Embryonic facial prominence (tissue), 1 donor: ENCODE results near the gene HAUS6.
"Not testable (repeated sequence)": the region's sequence is repeated elsewhere in the genome, so short reads cannot be mapped to it uniquely, and the experiment has no call there.

Experiments used
- DNase-seq: peaks from one replicate; pipeline ENCODE4 v3.0.0-alpha.2; 2016; ENCODE audit errors: extremely low spot score

HAUS6 gene, protein sequence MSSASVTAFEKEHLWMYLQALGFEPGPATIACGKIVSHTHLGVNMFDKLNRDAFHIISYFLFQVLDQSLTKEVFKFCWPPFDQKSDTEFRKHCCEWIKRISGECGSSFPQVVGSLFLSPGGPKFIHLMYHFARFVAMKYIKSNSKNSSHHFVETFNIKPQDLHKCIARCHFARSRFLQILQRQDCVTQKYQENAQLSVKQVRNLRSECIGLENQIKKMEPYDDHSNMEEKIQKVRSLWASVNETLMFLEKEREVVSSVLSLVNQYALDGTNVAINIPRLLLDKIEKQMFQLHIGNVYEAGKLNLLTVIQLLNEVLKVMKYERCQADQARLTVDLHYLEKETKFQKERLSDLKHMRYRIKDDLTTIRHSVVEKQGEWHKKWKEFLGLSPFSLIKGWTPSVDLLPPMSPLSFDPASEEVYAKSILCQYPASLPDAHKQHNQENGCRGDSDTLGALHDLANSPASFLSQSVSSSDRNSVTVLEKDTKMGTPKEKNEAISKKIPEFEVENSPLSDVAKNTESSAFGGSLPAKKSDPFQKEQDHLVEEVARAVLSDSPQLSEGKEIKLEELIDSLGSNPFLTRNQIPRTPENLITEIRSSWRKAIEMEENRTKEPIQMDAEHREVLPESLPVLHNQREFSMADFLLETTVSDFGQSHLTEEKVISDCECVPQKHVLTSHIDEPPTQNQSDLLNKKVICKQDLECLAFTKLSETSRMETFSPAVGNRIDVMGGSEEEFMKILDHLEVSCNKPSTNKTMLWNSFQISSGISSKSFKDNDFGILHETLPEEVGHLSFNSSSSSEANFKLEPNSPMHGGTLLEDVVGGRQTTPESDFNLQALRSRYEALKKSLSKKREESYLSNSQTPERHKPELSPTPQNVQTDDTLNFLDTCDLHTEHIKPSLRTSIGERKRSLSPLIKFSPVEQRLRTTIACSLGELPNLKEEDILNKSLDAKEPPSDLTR

DNA sequence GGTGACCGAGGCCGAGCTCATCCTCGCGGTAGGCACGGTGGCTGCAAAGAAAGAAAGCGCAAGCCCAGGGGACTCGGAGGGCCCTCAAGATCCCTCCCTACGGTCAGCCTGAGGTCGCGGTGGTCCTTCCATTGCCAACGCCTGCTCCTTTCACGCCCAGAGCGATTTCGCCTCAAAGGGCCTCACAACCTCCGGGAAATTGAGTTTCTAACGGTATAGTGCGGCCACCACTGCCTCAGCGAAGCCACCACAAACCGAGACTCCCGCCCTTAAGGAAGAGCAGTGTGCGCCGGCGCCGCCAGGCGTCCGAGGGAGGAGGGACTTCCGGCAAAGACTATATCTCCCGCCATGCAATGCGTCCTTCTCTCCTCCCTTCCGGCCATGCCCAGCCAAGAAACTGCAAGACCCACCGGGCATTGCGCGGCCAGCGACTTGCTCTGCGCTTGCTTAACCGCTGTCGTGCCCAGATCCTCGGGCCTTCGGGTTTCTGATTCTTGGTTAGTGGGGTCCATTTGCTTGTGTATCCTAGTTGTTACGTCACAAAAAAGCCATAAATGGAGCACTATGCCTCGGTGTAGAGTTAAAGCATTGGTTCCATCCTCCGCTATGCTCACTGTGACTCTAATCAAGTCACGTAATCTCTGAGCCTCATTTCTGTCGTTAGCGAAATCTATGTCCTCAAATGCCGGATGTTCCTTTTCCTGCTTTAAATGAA, at the start of gene HAUS6:
Gene HAUS6 (minus strand): TSS at position 274 of the 715 bp plus-strand sequence. CDS start 253 bp downstream, at position 21.
- DNase-seq = peak; percentile 95

DNA sequence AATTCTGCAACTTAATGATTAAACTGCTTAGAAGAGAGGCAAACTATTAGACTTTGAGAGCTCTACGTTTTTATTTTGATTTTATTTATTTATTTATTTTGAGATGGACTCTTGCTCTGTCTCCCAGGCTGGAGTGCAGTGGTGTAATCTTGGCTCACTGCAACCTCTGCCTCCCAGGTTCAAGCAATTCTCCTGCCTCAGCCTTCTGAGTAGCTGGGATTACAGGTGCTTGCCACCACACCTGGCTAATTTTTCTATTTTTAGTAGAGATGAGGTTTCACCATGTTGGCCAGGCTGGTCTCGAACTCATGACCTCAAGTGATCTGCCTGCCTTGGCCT, 49.4 kb upstream of the HAUS6 start:
- not testable (repeated sequence) for DNase-seq

DNA sequence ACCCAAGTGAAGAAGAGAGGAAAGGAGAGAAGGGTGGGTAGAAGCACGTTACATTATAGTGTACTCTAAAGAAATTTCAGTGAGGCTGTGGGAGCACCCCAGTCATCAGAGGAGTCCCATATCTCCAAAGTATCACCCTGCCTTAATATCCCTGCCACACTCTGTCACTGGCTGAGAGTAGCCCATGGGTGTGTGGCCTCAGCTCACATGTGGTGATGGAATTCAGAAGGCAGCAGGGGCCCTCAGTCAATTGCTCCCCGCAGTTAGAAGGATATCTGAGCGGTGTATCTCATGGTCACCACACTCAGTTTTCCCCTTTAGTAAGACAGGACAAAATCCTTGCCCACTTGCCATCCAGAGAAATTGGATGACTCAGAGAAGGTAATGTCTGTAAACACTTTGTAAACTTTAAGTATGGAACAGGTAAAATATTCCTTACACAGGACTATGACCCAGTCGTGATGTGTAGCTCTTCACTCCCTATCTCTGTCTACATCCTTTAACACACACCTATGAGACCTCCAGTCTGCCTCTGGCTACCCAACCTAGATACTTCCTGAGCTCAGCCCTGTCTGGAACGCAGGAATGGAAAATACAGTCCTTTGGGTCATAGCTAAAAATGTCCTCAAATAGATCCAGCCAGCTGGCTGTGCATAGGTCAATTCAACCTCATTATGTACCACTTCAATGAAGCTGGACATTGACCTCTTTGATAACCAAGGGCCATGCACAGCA, 48.9 kb upstream of the HAUS6 start:
- DNase-seq = no peak

DNA sequence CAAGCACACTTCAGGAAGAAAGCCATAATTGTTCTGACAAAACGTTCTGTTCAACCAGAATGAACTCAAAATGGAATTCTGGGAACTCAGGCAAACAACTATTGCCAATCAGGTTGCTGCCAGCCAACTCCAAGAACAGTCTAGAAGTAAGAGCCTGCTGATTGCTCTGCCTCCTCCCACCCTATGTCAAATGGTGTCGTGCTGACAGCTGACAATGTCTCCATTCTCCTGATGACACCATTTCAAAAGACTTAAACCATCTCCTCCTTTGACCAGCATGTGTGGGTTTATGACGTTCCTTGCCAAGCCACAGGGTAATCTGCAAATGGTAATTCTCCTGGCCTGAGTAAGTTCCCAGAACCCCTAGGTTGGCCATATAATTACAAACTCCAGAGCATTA, 46.5 kb upstream of the HAUS6 start:
- no peak for DNase-seq

DNA sequence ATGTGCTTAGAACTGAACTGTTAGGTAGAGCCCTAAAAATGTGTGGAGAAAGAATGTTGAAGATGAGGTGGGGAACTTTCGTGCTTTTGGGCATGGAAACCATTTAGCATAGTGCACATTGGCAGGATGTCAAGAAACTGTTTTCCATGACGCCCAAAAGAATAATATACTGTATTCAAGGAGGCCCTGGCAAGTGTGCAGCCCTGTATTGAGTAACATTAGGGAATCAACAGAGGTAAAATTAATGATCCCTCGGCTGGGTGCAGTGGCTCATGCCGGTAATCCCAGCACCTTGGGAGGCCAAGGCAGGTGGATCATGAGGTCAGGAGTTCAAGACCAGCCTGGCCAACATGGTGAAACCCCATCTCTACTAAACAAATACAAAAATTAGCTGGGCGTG, 45.5 kb upstream of the HAUS6 start:
- DNase-seq = no peak

DNA sequence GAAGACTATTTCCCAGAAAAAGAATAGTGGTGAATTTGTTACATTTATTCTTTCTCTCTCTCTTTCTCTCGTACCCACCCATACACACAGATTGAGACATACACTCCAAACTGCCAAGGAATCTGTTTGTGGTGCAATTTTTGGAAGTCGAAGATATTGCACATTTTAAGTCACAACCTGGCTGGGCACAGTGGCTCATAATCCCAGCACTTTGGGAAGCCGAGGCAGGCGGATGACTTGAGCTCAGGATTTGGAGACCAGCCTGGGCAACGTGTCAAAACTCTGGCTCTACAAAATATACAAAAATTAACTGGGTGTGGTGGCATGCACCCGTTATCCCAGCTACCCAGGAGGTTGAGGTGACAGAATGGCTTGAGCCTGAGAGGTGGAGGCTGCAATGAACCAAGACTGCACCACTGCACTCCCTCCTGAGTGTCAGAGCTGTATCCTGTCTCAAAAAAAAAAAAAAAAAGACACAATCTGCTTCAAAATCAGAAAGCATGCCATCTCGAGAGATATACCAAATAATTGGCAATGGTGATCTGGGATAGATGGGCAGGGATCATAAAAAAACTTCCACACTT, 43.8 kb upstream of the HAUS6 start:
- DNase-seq = no peak

DNA sequence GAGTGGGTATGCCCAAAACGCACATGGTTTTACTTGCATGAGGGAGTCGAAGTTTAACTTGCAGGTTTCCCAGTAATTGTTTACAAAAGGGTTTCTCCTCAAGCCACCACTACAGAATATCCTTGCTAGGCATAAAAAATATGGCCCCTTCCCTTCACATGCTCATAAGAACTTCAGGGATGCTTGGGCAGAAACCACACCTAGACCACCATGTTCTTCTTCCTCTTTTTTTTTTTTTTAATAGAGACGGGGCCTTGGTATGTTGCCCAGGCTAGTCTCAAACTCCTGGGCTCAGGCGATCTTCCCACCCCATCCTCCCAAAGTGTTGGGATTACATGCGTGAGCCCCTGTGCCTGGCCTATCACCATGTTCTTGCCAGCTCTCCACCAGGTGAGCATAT, 43.2 kb upstream of the HAUS6 start:
- no peak for DNase-seq

DNA sequence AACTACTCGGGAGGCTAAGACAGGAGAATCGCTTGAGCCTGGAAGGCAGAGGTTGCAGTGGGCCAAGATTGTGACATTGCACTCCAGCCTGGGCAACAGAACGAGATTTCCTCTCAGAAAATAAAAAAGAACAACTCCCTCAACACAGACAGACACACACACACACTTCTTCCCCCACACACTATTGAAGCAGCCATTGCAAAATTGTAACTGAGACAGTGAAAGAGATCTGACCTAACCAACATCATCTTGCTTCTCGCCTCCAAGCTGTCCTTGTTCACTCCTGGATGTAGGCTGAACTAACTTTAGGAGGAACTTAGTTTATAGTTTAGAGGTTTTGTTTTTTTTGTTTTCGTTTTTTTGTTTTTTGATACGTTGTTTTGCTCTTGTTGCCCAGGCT, 37.6 kb upstream of the HAUS6 start:
- no peak for DNase-seq

DNA sequence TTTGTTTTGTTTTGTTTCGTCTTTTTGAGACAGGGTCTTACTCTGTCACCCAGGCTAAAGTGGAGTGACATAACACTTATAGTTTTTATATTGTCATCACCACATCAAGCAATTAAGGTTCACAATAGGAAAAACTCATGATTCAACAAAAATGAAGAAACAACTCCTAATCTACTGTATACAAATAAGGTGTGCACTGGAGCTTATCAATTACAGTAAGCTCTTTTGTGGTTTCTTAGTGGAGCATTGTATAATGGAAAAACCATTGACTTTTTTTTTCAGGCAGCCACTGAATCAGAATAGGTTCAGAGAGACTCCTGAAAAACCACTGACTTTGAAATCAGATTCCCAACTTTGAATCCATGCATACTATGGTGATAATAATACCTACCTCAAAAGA, 35.4 kb upstream of the HAUS6 start:
- no peak for DNase-seq

DNA sequence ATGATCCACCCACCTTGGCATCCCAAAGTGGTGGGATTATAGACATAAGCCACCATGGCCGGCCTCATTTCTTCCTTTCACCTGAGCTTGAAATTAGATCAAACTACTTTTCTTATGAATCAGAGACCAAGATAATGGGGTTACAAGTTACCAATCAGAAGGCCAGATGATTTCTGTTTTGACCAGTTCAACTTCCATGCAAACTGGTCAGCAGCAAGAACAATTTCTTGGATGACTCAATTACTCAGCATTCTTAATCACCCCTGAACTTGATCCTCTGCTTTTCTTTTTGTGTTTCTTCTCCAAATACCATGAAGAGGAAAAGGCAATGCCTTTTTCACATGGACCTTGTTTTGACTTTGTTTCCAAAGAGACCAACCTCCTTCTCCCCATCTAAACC, 34.6 kb upstream of the HAUS6 start:
- no peak for DNase-seq

DNA sequence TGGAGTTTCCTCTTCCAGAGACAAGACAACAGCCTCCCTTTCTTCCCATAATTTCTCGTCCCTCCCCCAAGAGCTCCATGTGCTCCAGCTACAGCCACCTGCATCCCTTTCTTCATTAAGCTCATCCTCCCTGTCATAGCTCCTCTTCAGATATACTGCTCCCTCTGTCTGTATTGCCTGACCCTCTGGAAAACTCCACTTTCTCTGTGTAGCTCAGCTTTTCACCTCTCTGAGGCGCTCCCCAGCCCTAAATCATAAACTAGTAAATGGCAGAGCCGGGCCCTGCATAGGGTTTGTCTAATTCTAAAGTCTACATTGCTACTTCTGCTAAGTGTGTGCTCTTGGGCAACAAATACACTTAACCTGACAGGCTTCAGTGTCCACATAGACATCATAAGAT, 33.4 kb upstream of the HAUS6 start:
- DNase-seq = no peak

DNA sequence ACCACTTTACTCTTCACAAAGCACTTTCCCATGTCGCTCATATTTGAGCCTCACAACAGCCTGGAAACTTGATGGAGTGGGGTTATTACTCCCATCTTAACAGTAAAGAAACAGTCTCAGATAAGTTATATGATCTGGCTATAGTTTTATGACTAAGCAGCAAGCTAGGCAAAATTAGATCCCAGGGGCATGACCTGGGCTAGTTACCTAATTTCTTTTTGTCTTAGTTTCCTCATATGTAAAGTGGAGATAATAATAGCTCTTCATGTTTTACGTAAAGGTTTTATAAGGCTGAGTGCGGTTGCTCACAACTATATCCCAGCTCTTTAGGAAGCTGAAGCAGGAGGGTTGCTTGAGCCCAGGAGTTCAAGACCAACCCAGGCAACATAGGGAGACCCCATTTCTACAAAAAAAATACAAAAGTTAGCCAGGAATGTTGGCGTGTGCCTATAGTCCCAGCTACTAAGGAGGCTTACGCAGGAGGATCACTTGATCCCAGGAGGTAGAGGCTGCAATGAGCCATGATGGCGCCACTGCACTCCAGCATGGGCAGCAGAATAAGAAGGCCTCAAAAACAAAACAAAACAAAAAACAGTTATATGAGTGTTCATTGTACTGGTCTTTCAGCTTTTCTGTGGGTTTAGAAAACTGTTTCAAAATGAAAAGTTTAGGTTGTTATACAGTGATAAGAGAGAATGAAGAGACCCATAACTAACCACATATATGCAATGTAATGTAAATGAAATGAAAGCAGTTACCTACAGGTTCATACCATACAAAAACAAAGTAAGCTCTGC, 31.0 kb upstream of the HAUS6 start:
- no peak for DNase-seq

DNA sequence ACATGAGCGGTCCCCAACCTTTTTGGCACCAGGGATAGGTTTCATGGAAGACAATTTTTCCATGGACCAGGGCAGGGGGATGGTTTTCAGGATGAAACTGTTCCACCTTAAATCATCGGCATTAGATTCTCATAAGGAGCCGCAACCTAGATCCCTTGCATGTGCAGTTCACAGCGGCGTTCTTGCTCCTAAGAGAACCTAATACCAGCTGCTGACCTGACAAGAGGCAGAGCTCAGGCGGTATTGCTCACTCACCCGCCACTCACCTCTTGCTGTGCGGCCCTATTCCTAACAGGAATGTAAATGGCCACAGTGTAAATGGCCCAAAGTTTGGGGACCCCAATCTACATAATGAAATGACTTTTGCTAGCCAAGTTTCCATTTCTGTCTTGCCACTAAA, 27.7 kb upstream of the HAUS6 start:
- no peak for DNase-seq

DNA sequence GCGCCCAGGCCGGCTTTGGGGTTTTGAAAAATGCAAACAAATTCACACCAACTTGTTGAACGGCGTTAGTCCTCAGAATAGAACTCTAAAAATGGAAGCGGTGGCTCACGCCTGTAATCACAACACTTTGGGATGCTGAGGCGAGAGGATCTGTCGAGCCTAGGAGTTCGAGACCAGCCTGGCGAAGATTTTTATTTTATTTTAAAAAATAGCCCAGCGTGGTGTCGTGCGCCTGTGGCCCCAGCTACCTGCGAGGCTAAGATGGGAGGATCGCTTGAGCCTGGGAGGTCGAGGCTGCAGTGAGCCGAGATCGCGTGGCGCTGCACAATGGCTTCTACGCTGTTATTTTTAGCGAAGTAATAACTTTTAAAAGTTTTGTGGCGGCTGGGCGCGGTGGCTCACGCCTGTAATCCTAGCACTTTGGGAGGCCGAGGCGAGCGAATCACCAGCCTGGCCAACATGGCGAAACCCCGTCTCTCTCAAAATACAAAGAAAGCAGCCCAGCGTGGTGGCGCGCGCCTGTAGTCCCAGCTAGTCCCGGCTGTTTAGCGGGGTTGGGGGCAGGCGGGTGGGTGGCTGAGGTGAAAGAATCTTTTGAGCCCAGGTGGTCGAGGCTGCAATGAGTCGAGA, 25.3 kb upstream of the HAUS6 start:
- no peak for DNase-seq

DNA sequence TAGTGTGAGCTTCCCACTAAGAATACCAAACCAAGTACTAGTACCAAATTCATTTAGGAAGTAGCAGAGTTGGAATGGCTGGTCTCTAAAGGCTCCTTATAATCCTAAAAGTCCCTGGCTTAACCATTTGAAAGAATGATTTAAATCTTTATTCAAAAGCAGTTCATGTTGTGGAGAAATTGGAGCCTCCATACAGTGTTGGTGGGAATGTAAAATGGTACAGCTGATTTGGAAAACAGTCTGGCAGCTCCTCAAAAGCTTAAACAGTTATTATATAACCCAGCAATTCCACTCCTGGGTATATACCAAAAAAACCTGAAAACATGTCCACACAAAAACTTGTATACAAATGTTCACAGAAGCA, 21.7 kb upstream of the HAUS6 start:
- DNase-seq = no peak

DNA sequence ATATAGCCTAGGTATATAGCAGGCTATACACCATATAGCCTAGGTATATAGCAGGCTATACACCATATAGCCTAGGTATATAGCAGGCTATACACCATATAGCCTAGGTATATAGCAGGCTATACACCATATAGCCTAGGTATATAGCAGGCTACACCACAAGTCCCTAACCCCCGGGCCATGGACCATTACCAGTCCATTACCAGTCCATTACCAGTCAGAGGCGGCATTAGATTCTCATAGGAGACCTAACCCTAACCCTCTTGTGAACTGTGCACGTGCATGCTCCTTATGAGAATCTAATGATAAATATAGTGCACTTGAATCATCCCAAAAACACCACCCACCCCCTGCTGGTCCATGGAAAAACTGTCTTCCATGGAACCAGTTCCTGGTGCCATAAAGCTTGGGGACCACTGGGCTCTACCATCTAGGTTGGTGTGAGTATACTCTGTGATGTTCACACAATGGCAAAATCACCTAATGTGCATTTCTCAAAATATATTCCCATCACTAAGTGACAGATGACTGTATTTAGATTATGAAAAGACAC, 19.9 kb upstream of the HAUS6 start:
- no peak for DNase-seq

DNA sequence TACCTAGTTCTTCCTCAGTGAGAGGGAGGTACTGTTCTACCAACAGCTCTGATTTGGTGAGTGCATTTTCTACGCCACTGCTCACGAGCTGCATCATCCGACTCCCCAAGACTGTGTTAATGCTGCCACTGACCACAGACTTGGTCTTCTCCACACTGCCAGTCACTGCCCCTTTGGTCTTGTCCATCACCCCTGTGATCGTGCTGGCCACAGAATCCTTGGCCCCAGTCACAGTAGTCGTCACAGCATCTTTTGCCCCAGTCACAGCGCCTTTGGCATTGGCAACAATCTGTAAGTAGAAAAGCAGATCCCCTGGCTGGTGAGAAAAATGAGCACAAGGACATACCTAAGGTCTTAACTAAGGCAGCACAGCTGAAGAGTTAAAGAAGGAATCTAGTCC, 18.2 kb upstream of the HAUS6 start:
- no peak for DNase-seq

DNA sequence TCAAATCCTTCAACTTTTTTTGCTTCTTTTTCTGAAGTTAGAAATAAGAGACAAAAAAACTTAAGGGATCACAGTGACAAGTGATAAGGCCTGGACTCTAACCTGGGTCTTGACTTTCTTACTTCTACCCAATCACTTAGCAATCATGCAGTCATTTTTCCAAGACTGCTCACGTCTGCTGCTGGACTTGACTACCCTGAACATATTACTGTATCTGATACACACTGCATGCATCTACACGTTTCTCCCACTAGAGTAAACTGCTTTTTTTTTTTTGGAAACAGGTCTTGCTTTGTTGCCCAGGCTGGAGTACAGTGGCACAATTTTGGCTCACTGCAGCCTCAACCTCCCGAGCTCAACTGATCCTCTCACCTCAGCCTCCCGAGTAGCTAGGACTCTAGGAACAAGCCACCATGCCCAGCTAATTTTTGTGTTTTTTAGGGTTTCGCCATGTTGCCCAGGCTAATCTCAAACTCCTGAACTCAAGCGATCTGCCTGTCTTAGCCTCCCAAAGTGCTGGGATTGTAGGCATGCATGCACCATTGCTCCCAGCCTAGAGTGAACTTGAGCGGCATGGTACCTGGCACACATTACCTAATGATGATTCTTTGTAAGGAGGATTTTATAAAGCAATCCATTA, 17.2 kb upstream of the HAUS6 start:
- DNase-seq = no peak

DNA sequence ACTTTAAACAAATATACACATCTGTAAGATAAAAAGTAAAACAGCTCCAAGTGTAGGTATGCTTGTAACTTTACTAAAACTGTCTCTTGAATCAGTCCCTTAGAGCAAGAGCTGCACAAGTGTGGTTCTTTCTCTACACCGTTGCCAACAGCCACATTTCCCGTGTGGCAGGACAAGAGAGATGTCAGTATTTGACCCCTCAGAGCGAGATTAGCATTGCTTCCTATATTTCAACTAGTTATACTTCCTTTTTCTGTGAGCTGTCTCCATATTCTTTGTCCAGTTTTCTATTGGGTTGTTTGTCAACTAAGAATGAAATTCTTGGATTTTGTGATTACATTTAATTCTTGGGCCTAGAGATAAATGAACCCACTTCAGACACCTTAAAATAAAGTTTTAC, 16.5 kb upstream of the HAUS6 start:
- DNase-seq = no peak
